HT-29 (cell line): Measurements from ENCODE around the gene GPR37L1. TPM values are rescaled to one million over a fixed set of nuclear protein-coding genes. Genes with fewer than 3 reads are reported as not detected.
A peak's percentile ranks its signal among the peaks of the same experiment; 100 is the strongest.
"Not testable (repeated sequence)": the region's sequence is repeated elsewhere in the genome, so short reads cannot be mapped to it uniquely, and the experiment has no call there.

Experiments used
- DNase-seq: peaks from one replicate; pipeline ENCODE4 v3.0.0-alpha.2; 2015; ENCODE audit warnings: low spot score
- total RNA-seq: library from RNA; depleted of rRNA; stranded (reverse); fragments of >200 nt; shearing (Covaris generic); gene quantifications from 2 replicates; pipeline ENCODE4 v1.2.3, GENCODE V29; 2014

GPR37L1 gene
- total RNA-seq, 1 experiment from 2014 or later, result 0.69 TPM

DNA sequence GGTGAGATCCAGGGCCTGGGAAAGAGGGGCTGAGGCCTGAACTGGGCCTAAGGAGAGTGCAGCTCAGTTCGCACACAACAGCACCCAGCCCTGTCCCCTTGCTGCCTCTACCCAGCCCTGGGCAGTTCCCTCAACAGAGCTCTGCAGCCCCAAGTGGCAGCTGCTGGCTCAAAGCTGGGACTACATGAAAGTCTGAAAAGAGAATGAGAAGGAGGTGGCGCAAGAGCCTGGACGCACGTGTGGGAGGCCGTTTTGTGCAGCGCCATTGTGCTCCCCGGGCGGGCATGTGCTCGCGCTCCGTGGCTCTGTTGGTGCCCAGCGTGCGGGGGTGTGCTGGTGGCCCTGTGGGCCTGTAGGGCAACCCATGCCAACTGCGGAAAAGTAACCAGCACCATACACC is 10.3 kb downstream of the GPR37L1 start:
- no peak for DNase-seq

DNA sequence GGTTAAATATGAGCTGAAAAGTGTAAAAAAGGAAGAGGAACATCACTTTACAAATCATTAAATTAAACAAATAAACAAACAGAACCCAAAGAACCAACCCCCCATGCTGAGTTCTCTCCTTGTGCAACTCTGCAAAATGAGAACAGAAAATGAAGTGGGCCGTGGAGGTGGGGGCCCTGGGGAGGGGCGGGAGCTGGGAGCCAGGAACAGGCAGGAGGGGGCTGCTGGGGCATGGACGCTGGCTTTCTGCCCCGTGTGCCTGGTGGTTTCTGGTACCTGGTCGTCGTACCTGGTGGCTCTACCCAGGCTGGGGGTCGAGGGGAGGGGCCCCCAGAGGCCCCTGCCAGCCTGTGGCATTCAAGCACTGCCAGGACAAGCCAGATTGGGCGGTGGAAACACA is 10.8 kb downstream of the GPR37L1 start:
- DNase-seq, result no peak

DNA sequence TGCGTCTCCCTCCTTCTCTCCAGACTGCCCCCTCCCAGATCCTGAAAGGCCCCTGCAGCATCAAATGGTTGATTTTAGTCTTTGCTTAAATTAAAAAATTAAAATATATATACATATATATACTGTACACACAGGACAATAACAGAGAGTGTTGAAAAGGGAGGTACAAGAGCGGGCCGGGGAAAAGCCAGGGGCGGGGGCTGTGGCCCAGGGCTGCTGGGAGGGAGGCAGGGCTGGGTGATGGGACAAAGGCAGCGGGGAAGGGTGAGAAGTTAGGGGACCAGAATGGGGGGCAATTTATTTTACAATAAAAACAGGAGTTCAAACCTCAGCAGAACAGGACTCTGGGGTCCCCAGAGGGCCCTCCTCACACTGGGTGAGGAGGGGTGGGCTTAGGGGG is 11.3 kb downstream of the GPR37L1 start:
- DNase-seq, result no peak

DNA sequence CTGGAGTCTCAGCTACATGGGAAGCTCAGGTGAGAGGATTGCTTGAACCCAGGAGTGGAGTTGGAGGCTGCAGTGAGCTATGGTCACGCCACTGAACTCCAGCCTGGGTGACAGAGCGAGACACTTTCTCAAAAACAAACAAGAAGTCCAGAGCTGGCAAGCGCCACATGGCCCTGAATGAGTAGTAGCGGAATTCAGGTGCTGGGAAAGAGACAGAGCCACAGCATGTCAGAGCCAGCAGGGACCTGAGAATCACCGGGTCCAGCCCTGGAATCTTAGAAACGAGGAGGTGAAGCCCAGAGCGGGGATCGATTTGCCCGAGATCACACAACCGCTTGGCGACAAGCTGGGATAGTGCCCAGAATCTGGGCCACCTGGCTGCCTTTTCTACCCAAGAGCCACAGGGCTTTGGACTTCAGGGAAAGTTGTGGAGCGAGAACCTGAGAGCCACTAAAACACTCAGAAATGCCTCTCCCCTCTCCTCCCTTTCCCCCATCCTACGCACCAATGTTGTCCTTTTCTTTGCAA is 12.0 kb downstream of the GPR37L1 start:
- DNase-seq, result no peak

DNA sequence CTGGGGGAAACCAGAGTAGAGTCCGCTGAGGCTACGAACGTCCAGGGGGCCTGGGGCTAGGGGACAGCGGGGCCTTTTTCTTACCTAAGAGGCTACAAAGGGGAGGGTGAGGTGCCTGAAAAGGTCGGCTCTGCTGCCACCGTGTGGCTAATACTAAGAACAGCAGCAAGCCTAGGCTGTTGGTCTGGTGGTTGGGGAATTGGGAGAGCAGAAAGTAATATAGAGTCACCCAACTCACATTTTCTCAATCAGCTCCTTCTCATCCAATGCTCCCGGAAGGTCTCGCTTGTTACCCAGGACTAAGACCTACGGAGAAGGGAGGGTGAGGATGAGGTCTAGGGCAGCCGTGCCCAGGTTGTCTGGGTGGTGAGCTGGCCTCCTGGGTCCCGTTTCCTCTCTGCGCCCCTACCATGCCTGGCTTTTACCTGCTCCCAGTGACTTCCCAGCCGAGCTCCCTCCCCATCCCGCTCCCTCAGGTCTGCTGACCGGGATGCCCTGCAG is 12.6 kb downstream of the GPR37L1 start:
- DNase-seq, result peak; percentile 85

DNA sequence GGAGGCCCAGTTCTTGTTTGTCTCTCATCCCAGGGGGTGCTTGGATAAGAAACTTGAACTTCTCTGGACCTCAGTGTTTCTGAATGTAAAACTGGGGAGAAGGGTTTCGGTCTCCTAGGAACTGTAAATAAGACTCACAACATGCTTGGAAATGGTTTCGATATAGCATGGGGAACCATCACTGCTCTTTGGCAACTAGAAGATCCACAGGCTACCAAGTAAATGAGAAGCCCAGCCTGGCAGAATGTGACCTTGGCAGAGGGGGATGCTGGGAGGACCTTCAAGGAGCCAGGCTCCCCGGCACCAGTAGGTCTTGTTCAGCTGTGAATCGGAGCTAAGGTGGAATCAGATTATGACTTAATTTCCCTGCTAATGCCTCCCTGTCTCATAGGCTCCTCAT is 18.1 kb downstream of the GPR37L1 start:
- no peak for DNase-seq

DNA sequence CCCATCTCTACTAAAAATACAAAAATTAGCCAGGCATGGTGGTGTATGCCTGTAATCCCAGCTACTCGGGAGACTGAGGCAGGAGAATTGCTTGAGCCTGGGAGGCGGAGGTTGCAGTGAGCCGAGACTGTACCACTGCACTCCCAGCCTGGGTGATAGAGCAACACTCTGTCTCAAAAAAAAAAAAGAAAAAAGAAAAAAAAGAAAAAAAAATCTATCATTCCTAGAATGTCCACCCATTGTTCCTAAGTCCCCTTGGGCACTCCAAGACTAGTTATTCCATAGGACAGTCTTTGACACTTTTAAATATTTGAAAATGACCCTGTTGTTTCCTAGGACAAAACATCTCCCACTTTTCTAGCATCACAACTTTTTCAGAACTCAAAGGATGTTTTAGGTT is 18.8 kb downstream of the GPR37L1 start:
- not testable (repeated sequence) for DNase-seq

DNA sequence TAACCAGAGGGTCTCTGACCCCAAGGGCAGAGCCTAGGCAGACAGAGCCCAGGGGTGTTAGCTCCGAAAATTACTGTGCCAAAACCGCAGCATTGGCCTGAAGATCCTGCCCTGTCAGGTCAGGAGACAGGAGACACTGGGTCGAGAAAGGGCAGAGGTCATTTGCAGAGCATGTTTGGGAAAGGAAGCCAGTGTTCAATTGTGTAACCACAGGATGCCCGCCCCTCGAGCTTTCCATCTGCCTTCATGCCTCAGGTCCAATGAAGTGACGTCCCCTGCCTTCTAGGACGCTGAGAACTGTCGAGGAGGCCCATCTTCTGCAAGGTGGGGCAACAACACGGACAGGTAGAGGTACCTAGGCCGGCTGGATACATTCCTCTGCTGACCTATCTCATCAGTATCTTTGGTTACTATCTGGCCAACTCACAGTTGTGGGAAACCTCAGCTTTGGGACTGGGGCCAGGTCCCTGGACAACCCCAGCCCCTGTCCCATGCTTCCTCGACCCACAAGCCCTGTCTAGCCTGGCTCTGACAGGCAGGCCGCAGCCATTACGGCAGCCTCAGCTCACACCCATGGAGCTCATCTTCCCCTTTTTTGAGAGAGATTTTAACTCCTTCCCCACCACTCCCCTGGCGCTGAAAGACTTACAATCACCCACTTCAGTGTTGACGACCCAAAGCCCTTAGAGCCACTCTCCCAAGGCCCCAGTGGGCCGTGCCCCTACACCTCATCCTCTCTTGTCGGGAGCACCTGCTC is 20.5 kb downstream of the GPR37L1 start:
- DNase-seq, result peak; percentile 23

DNA sequence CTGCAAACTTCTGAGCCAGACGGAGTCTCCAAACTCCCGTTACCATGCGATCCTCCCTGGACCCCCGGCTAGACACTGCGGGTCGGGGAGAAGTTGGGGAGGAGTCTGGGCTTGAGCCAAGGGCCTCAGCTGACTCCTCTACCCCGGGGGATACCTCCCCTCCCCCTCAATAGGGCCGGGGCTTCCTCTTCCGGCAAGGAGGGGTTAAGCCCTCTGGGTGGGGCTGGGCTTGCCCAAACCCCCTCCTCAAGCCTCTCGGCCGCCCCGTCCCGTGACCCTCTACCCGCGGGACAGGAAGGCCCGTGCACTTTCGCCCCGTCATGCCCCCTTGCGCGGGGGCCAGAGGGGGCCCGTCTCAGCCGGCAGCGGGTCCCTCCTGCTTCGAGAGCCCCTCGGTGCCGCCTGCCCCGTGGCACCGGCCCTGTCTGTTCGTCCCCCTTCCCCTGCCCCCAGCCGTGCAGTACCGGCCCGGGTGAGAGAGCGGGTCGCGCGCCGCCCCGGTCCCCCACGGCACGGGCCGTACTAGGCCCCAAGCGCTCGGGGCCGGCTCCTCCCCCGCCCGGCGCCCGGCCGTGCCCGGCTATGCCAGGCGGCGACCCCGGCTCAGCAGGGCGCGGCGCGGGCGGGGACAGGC is 21.2 kb downstream of the GPR37L1 start:
- DNase-seq, result no peak

DNA sequence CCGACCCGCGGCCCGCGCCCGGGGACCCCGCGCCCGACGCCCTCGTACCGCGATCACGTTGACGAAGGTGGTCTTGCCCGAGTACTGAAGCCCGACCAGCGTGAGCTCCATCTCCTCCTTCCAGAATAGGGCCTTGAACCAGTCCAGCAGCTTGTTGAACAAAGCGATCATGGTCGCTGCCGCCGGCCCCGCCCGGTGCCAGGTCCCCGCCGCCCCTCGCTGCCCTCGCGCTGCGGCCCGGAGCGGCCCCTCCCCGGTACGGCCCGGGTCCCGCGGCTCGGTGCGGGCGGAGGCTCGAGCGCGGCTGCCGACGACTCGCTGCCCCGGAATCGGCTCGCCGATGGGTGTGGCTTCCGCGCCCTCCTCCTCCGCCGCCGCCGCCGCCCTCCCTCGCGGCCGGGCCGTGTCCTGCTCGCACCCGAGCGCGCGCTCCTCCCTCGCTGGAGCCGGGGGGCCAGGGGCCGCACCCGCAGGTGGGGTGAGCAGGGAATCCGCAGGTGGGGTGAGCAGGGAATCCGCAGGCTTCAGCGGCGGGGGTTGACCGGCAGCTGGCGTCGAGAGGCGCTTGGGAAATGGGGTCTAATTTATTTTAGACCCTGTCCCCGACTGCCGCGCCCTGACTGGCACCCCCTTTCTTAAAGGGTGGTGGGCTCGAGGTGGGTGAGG is 21.8 kb downstream of the GPR37L1 start, which contains the start of gene ARL8A:
ARL8A (minus strand) TSS at position 336 of the 666 bp plus-strand sequence; CDS start at position 171, 165 bp downstream.
- DNase-seq, result no peak

DNA sequence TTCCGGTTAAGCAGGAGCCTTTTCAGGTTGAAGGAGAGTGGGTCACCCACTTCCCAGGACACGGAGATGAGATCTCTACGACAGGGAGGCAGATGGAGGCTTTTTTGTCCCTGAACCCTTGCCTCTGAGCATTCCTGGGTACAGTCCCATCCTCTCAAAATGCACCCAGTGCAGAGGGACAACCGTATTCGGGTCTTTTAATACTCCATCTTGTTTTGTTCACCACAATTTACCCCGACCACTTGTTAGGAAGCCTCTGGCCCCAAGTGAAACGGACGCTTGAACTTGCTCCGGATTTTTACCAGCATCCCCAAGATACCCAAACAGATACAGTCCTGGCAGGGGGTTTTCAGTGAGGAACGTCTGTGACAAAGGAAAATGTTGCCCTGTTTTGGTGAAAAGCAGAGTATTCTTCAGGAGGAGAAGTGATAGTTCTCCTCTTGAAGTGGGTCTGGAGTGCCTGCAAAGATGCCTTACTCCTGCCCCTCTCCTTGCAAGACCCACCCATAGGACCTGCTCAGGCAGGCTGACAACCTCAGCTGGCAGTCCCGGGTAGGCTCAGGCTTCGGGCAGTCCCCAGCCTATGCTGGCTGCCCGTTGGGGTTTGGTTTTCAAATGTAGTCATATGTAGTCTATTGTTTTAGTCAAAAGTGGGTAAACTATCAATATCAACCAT is 22.5 kb downstream of the GPR37L1 start:
- no peak for DNase-seq

DNA sequence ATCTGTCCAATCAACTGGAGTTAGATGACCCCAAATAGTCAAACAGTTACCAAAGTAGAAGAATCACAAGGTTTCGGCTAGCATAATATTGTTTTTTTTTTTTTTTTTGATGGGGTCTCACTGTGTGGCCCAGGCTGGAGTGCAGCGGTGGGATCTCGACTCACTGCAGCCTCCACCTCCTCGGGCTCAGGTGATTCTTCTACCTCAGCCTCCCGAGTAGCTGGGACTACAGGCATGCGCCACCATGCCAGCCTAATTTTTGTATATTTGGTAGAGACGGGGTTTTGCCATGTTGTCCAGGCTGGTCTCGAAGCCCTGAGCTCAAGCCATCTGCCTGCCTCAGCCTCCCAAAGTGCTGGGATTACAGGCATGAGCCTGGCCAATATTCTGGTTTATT is 23.0 kb downstream of the GPR37L1 start:
- not testable (repeated sequence) for DNase-seq

DNA sequence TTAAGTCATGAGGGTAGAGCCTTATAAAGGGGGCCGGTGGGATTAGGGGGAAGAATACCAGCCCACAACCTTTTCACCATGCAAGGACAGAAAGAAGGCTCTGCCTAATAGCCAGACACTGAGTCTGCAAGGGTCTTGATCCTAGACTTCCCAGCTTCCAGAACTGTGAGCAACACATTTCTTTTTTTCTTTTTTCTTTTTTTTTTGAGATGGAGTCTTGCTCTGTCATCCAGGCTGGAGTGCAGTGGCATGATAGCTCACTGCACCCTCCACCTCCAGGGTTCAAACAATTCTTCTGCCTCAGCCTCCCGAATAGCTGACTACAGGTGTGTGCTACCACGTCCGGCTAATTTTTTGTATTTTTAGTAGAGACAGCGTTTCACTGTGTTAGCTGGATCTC is 23.6 kb downstream of the GPR37L1 start:
- no peak for DNase-seq

DNA sequence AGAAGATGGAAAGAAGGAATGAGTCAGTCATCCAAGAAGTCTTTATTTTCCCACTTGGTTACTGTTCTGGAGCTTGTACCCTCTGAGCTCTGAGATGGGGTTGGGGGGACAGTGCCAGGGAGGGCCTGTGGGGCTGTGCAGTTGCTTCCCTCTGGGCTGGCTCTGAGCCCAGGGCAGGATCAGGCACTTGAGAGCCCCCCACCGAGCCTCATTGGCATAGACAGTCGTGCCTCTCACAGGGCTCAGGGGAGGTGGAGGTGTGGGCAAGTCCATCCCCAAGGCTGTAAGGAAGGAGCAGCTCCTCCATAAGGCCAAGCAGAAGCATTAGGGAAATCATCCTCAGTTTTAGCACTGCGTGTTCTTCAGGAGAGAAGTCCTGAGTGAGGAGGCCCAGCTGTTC is 24.3 kb downstream of the GPR37L1 start:
- no peak for DNase-seq

DNA sequence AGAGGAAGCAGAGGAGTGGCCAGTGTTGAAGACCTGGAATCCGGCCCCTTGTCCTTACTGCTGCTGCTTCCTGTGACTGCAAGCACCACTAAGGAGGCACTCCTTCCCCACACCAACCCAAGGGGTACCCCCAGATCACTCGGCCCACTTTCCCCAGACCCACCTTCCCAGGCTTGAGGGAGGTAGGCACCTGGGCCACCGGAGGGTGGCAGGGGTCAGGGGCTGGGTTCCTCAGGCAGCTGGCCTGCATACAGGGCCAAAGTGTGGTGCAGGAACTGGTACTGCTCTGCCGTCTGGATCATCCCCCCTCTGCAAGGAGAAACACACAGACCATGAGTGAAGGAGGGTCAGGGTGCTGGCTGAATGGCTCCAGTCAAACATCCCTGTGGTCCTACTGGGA is 25.7 kb downstream of the GPR37L1 start:
- DNase-seq, result no peak

DNA sequence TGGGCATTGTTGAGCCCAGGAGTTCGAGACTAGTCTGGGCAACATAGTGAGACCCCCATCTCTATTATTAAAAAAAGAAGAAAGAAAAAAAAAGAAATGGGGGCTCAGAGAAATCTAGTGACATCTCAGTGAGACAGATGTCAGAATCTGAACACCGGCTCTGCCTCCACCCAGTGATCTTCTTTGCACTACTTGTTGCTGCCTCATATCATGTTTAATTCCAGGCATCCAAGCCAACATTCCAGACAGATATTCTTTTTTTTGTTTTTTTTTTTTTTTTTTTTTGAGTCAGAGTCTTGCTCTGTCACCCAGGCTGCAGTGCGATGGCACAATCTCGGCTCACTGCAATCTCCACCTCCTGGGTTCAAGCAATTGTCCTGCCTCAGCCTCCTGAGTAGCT is 26.8 kb downstream of the GPR37L1 start:
- DNase-seq, result no peak

DNA sequence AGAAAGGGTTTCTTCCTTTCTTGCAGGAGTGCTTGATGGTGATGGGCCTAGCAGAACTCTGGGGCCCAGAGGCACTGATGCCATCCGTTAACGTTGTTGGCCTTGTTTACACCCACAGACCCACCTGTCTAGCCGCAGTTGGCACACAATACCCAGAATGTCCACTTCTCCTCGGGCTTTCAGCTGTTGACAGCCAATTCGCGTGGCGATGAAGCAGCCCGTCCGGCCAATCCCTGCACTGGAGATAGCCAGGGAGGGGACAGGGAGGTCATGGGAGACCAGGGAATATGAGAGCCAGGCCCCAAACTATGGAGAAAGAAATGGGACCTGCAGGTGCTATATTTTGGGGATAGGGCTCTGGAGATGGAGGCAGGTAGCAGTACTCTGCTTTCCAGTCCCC is 27.5 kb downstream of the GPR37L1 start:
- DNase-seq, result no peak

DNA sequence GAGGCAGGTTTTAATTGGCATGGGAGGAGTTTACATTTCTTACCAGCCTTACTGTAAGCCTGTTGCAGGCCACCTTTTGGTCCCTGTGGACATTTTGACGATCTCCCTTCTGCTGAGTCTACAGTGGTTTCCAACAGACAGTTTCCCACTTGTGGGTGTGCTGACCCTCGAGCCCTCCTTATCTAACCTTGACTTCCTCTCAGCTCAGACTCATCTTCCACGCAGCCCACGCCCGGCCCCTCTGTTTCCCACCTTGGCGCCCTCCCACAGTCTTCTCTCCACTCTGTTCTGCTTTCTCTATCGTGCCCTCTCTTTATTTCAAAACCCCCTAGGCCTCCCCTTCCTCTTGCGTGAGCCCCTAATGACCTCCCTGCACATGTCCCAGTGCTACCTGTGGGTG is 27.9 kb downstream of the GPR37L1 start:
- no peak for DNase-seq

DNA sequence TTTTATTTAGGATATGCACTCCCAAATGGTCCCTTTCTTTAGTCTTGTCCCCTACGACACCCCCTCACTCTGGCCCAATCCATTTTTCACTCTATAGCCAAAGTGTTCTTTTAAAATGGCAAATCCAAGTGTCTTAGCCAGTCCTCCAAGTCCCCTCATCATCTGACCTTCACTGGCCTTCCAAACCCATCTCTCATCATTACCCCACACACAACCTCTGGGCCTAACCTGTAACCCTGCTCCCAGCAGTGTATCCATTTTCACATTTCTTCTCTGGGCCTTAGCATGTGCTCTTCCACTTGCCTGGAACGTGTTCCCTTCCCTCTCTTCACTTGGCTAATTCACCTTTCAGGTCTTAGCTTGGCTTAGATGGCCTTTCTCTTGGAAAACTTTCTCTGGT is 28.3 kb downstream of the GPR37L1 start:
- no peak for DNase-seq

DNA sequence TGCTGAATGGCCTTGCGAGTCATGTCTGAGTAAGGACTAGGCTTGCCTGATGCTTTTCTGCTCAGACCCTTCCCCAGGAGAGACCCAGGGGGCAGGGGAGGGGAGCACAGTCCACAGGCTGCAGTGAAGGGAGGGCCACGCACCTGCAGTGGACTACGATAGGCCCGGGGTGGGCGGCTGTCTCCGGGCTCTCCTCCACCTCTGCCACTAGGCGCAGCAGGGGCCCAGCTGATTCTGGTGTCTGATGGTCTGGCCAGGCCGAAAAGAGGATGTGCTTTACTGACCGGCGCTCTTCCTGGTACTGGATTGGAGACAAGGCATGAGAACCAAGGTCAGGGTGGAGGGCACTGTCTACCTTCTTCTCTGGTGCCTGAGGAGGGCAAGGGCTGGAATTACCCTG is 29.7 kb downstream of the GPR37L1 start:
- no peak for DNase-seq

DNA sequence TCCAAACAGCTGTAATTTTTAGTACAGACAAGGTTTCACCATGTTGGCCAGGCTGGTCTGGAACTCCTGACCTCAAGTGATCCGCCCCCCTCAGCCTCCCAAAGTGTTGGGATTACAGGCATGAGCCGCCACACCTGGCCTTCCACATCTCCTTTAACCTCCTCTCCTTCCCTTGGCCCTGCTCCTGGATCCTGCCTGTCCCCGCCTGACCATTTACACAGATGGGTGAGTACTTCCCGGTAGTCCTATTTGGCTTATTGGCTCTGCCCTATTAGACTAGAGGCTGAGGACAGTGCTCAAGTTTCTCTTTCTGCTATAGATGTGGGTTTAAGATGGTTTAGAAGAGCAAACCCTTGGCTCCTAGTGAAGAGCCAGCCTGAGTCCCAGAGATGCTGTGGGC is 30.6 kb downstream of the GPR37L1 start:
- DNase-seq, result no peak
